ENCODE data around the gene TMEM11. TPM values are rescaled to one million over a fixed set of nuclear protein-coding genes. Genes with fewer than 3 reads are reported as not detected.
A peak's percentile ranks its signal among the peaks of the same experiment; 100 is the strongest.
"Not testable (repeated sequence)": the region's sequence is repeated elsewhere in the genome, so short reads cannot be mapped to it uniquely, and the experiment has no call there.

TMEM11 gene
- total RNA-seq, 2 experiments from 2014 or later = 23.6 to 28.2 TPM

- Mint-ChIP-seq H3K36me3 (ENCODE audit: low read depth) (peaks cover 7% of the 10 kb centered on the region), H3K9me3 (peaks cover 7% of the 10 kb centered on the region), H3K4me3 (no peak overlapping the region), H3K27ac (no peak overlapping the region), H3K4me1 (ENCODE audit: low read depth) (no peaks in the 10 kb centered on the region), H3K27me3 (ENCODE audit: low read depth) (no peaks in the 10 kb centered on the region)
- DNase-seq = no peak
- intact Hi-C loops (cut with micrococcal nuclease) = no loop called here
- CTCF ChIA-PET = no interaction called here
These were observed 22.0 kb upstream of the TMEM11 start for GRCh38 chr17:21235921-21236320.

GRCh38 chr17:21233581-21234347 lies 19.8 kb upstream of the TMEM11 start:
- Mint-ChIP-seq H3K9me3 (peaks cover 7% of the 10 kb centered on the region), H3K4me3 (no peak overlapping the region), H3K4me1 (ENCODE audit: low read depth) (no peaks in the 10 kb centered on the region), H3K27me3 (ENCODE audit: low read depth) (no peaks in the 10 kb centered on the region), H3K27ac (no peak overlapping the region), H3K36me3 (ENCODE audit: low read depth) (peaks cover 7% of the 10 kb centered on the region)
- CTCF ChIA-PET = no interaction called here
- DNase-seq = no peak
- intact Hi-C loops (cut with micrococcal nuclease) = no loop called here

GRCh38 chr17:21232033-21232749 lies 18.2 kb upstream of the TMEM11 start:
- no peak overlapping the region for H3K27ac Mint-ChIP-seq
- intact Hi-C loops (cut with micrococcal nuclease) = no loop called here

GRCh38 chr17:21231533-21231932 lies 17.6 kb upstream of the TMEM11 start:
- intact Hi-C loops (cut with micrococcal nuclease) = no loop called here
- Mint-ChIP-seq H3K27me3 (ENCODE audit: low read depth) (no peaks in the 10 kb centered on the region), H3K4me1 (ENCODE audit: low read depth) (no peaks in the 10 kb centered on the region)

More at GRCh38 chr17:21232033-21232749, 18.2 kb upstream of the TMEM11 start:
- Mint-ChIP-seq H3K4me3 (no peak overlapping the region), H3K27me3 (ENCODE audit: low read depth) (no peaks in the 10 kb centered on the region), H3K4me1 (ENCODE audit: low read depth) (no peaks in the 10 kb centered on the region), H3K9me3 (peaks cover 7% of the 10 kb centered on the region), H3K36me3 (ENCODE audit: low read depth) (peaks cover 7% of the 10 kb centered on the region)
- DNase-seq = no peak
- CTCF ChIA-PET = interaction anchor here (1.0 kb wide), 1 partner anchor 113 kb away, joined by 3 read pairs; no protein-coding TSS in a partner anchor

GRCh38 chr17:21228845-21229244 lies 14.9 kb upstream of the TMEM11 start:
- Mint-ChIP-seq H3K27me3 (ENCODE audit: low read depth) (no peaks in the 10 kb centered on the region), H3K4me1 (ENCODE audit: low read depth) (no peaks in the 10 kb centered on the region), H3K9me3 (peaks cover 7% of the 10 kb centered on the region), H3K27ac (no peak overlapping the region), H3K4me3 (no peak overlapping the region), H3K36me3 (ENCODE audit: low read depth) (peaks cover 7% of the 10 kb centered on the region)
- CTCF ChIA-PET = no interaction called here
- no peak for DNase-seq
- intact Hi-C loops (cut with micrococcal nuclease) = no loop called here

More at GRCh38 chr17:21231533-21231932, 17.6 kb upstream of the TMEM11 start:
- Mint-ChIP-seq H3K4me3 (no peak overlapping the region), H3K9me3 (peaks cover 7% of the 10 kb centered on the region), H3K27ac (no peak overlapping the region), H3K36me3 (ENCODE audit: low read depth) (peaks cover 7% of the 10 kb centered on the region)
- CTCF ChIA-PET = no interaction called here
- DNase-seq = no peak

GRCh38 chr17:21228111-21228510 lies 14.2 kb upstream of the TMEM11 start:
- intact Hi-C loops (cut with micrococcal nuclease) = no loop called here
- Mint-ChIP-seq H3K4me3 (no peak overlapping the region), H3K9me3 (peaks cover 7% of the 10 kb centered on the region), H3K27ac (no peak overlapping the region), H3K36me3 (ENCODE audit: low read depth) (peaks cover 9% of the 10 kb centered on the region), H3K4me1 (ENCODE audit: low read depth) (no peaks in the 10 kb centered on the region), H3K27me3 (ENCODE audit: low read depth) (no peaks in the 10 kb centered on the region)
- CTCF ChIA-PET = no interaction called here
- DNase-seq = no peak

GRCh38 chr17:21227277-21227676 lies 13.3 kb upstream of the TMEM11 start:
- H3K36me3 Mint-ChIP-seq (ENCODE audit: low read depth) = peaks cover 12% of the 10 kb centered on the region
- H3K4me3 Mint-ChIP-seq; DNase-seq; H3K27ac Mint-ChIP-seq; intact Hi-C loops (cut with micrococcal nuclease); H3K9me3 Mint-ChIP-seq; CTCF ChIA-PET; H3K27me3 Mint-ChIP-seq (ENCODE audit: low read depth); H3K4me1 Mint-ChIP-seq (ENCODE audit: low read depth): not testable (repeated sequence)

- CTCF ChIA-PET = no interaction called here
- Mint-ChIP-seq H3K36me3 (ENCODE audit: low read depth) (peaks cover 19% of the 10 kb centered on the region), H3K4me1 (ENCODE audit: low read depth) (peaks cover 5% of the 10 kb centered on the region), H3K27ac (no peak overlapping the region), H3K9me3 (no peaks in the 10 kb centered on the region), H3K27me3 (ENCODE audit: low read depth) (no peaks in the 10 kb centered on the region), H3K4me3 (no peak overlapping the region)
- intact Hi-C loops (cut with micrococcal nuclease) = no loop called here
- no peak for DNase-seq
These were observed 9.1 kb upstream of the TMEM11 start for GRCh38 chr17:21223086-21223485.

- Mint-ChIP-seq H3K27me3 (ENCODE audit: low read depth) (no peaks in the 10 kb centered on the region), H3K27ac (no peak overlapping the region), H3K4me1 (ENCODE audit: low read depth) (peaks cover 34% of the 10 kb centered on the region), H3K36me3 (ENCODE audit: low read depth) (peaks cover 27% of the 10 kb centered on the region), H3K9me3 (no peaks in the 10 kb centered on the region), H3K4me3 (no peak overlapping the region)
- DNase-seq = no peak
- intact Hi-C loops (cut with micrococcal nuclease) = loop anchor here (10.0 kb wide), 1 partner anchor 296 kb away; no protein-coding TSS in a partner anchor
- CTCF ChIA-PET = no interaction called here
These were observed 4.9 kb upstream of the TMEM11 start for GRCh38 chr17:21218831-21219380.

GRCh38 chr17:21218101-21218500 lies 4.1 kb upstream of the TMEM11 start:
- DNase-seq = peak; percentile 25
- no peaks in the 10 kb centered on the region for H3K27me3 Mint-ChIP-seq (ENCODE audit: low read depth)
- no peak overlapping the region for H3K27ac Mint-ChIP-seq
- H3K36me3 Mint-ChIP-seq (ENCODE audit: low read depth) = peaks cover 25% of the 10 kb centered on the region
- H3K9me3 Mint-ChIP-seq = no peaks in the 10 kb centered on the region
- intact Hi-C loops (cut with micrococcal nuclease) = loop anchor here (10.0 kb wide), 1 partner anchor 297 kb away; no protein-coding TSS in a partner anchor
- peaks cover 34% of the 10 kb centered on the region for H3K4me1 Mint-ChIP-seq (ENCODE audit: low read depth)
- H3K4me3 Mint-ChIP-seq = no peak overlapping the region
- CTCF ChIA-PET = interaction anchor here (0.9 kb wide), 1 partner anchor 97 kb away, joined by 3 read pairs; no protein-coding TSS in a partner anchor

- Mint-ChIP-seq H3K27me3 (ENCODE audit: low read depth) (no peaks in the 10 kb centered on the region), H3K27ac (no peak overlapping the region), H3K36me3 (ENCODE audit: low read depth) (peaks cover 24% of the 10 kb centered on the region), H3K4me1 (ENCODE audit: low read depth) (peaks cover 40% of the 10 kb centered on the region), H3K4me3 (no peak overlapping the region), H3K9me3 (no peaks in the 10 kb centered on the region)
- CTCF ChIA-PET = interaction anchor here (0.9 kb wide), 1 partner anchor 96 kb away, joined by 3 read pairs; no protein-coding TSS in a partner anchor
- DNase-seq = no peak
- intact Hi-C loops (cut with micrococcal nuclease) = loop anchor here (10.0 kb wide), 1 partner anchor 297 kb away; no protein-coding TSS in a partner anchor
These were observed 3.4 kb upstream of the TMEM11 start for GRCh38 chr17:21217346-21217745.

GRCh38 chr17:21215935-21216334 lies 2.0 kb upstream of the TMEM11 start:
- H3K4me3 Mint-ChIP-seq = peak overlapping the region; percentile 91
- CTCF ChIA-PET = interaction anchor here (0.6 to 0.7 kb wide), 2 partner anchors 58 to 97 kb away, joined by 3 read pairs; no protein-coding TSS in a partner anchor
- no peak overlapping the region for H3K27ac Mint-ChIP-seq
- peaks cover 53% of the 10 kb centered on the region for H3K4me1 Mint-ChIP-seq (ENCODE audit: low read depth)
- DNase-seq = no peak
- H3K27me3 Mint-ChIP-seq (ENCODE audit: low read depth) = no peaks in the 10 kb centered on the region
- peaks cover 14% of the 10 kb centered on the region for H3K36me3 Mint-ChIP-seq (ENCODE audit: low read depth)
- H3K9me3 Mint-ChIP-seq = no peaks in the 10 kb centered on the region
- intact Hi-C loops (cut with micrococcal nuclease) = loop anchor here (2.0 to 10.0 kb wide), 3 partner anchors 97 to 299 kb away; no protein-coding TSS in a partner anchor
